Mesangial cell (primary cell): Measurements from ENCODE around the gene TCEAL1. TPM values are rescaled to one million over a fixed set of nuclear protein-coding genes. Genes with fewer than 3 reads are reported as not detected.

Experiments
- total RNA-seq: library from RNA; depleted of rRNA; stranded (reverse); fragments of >200 nt; gene quantifications from 2 replicates; pipeline ENCODE4 v1.2.3, GENCODE V29; 2015

The TCEAL1 gene
- total RNA-seq, result 8.5 and 11.8 TPM in 2 replicates

DNA sequence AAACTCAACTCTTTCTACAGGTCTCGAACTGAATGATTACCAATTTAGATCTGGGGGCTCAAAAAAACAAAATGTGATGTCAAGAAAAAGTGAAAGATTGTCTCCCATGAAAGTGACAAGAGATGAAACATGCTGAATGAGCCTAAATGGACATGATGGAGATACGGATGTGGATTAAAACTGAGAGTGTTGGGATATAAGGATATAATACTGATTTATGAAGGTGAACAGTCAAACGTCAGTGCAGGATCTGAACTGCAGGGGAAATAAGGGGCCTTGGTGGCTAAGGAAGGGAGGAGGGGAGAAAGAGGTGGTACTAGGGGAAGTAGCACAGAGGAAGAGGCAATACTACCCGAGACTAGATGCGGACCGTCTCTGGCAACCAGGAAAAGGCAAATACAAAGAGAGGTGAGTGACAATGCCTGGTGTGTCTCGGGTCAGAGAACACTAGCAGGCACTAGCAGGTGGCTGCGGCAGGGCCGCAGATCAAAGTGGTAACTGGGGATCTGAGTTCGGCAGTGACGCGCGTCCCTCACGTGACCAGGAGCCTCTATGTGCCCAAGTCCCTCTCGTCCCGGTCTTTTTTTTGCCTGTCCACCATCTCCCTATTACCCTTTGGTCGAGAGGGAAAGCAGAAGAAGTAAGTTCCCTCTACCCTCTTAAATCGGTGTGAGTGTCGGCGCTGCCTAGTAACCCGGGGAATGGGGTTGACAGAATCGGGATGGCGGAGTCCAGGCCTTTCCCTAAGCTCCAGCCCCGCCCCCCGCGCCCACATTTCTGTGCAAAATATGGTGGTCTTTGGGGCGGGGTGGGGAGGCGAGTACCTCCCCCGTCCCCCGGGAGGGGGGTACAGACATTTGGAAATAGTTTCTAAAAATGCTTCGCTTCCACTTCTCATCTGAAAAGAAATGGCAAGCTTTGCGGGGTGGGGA lies at the start of gene TCEAL1:
TCEAL1 (plus strand) TSS at position 590 of the 932 bp plus-strand sequence. CDS start 942 bp downstream, outside the sequence.

DNA sequence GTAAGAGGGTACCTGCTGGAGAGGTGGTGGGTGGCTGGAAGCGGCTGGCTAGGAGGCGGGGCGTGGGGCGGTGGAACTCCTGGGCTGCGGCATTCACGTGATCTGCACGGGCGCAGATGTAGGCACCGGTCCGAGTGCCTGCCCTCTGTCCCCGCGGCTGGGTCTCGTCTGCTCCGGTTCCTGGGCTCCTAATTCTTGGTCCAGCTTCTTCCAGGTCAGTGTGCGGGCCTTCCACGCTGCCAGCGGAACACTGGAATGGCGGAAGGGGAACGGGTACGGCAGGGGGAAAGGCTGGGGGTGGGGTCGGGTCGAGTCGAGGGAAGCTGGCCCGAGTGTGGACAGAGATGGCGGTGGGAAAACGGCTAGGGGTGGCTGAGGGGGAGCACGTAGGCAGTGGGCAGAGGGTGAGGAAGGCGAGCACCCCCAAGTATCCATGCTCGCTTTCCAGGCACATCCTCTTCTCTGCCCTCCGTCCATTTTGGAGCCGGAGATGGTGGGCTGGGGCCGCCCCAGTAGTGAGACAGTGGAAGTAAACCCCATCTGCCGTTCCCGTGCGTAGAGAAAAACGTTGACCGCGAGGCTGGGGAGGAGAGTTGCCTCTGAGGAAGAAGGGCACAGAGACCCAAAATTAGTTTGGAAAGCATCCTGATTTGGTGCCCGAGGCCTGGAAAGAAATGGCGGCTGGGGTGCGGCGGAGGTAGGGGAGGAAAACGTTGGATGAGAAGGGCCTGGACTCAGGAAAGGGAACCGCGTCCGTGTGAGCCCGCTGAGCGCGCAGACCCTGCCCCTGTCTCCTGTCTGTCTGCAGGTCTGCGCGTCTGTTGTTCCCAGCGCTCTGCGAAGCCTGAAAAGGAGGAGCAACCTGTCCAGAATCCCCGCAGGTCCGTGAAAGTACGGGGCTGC lies 43.1 kb upstream of the TCEAL1 start, which contains the start of gene TCEAL4:
TCEAL4 (plus strand) TSS at position 105 of the 903 bp plus-strand sequence. CDS start 1,161 bp downstream, outside the sequence.

DNA sequence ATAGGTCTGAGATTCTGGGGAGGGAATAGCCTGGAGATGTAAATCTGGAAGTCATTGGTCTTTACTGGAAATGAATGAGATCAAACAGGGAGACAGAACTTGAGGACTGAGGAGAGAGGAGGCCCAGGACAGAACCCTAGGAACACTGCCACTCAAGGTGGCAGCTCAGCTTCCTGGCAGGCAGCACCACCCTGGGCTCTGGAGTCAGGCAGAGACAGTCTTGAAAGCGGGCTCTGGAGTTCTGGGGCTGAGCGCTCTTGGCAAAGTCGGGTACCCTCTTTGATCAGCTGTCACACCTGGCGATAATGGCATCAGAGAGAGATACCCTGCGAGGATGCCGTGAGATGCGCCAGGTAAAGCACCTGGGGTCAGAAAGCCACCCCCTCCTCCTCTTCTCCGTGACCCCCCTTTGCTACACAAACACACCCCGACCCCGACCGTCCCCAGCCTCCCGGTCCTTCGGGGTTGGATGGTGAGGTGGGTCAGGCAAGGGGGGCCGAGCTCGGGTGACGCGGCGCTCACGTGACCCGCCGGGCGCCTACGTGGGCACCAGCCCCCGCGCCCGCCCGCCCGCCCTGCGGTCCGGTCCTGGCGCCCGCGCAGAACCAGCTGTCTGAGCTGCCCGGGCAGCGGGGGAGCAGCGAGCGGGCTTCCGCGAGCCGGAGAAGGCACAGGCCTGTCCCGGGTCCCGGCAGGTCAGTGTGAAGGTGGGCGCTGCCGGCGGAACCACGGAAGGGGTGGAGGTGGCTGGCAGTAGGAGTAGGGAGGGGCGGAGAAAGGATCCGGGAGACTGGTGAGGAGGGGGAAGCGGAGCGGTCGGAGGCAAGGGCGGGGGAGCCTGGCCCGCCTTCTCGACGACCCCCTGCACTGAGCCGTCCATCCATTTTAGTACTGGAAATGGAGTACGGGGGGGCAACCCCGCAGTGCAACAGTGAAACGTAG lies 21.1 kb upstream of the TCEAL1 start, which contains the start of gene TCEAL3:
TCEAL3 (plus strand) TSS at position 600 of the 942 bp plus-strand sequence. CDS start 1,102 bp downstream, outside the sequence.

Other genes with a start within 250 kb of the TCEAL1 start
- gene RAB40A, start 109.5 kb upstream of the TCEAL1 start, total RNA-seq, result under 0.01 and 0.25 TPM in 2 replicates
- gene TCEAL4, start 43.5 kb upstream of the TCEAL1 start, total RNA-seq, result 13.5 and 21.4 TPM in 2 replicates
- gene TCEAL3, start 21.0 kb upstream of the TCEAL1 start, total RNA-seq, result 5.1 and 6.4 TPM in 2 replicates
- 170 and 229 TPM in 2 replicates for gene MORF4L2, start 57.7 kb downstream of the TCEAL1 start, total RNA-seq
- 0.25 TPM in 1 of 2 replicates, not detected in the other for gene TMEM31, start 81.9 kb downstream of the TCEAL1 start, total RNA-seq
- gene PLP1, start 147.9 kb downstream of the TCEAL1 start, total RNA-seq, result not detected in 2 replicates
- 0.16 and 0.51 TPM in 2 replicates for gene RAB9B, start 203.3 kb downstream of the TCEAL1 start, total RNA-seq